ENCODE data around the gene HAUS7.
A peak's percentile ranks its signal among the peaks of the same experiment; 100 is the strongest.

Gene HAUS7

DNA sequence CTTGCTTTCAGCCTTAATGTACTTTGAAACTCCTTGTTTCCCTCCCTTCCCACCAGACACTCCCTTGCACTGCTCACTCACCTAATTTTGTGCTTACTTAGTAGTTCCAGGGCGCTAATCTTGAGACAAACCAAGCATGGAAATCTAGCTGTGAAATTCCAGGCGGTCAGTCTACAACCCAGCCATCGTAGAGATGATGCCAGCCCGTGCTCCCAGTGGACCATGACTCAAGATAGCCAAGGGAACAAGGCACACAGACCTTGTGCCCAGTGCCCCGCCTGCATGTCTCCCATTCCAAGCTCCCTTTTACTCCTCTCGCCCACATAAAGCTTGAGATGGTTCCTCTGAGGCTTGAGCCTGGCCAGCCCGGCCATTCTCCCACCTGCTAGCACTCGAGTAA lies 35.6 kb downstream of the HAUS7 start:
- no peak for DNase-seq

DNA sequence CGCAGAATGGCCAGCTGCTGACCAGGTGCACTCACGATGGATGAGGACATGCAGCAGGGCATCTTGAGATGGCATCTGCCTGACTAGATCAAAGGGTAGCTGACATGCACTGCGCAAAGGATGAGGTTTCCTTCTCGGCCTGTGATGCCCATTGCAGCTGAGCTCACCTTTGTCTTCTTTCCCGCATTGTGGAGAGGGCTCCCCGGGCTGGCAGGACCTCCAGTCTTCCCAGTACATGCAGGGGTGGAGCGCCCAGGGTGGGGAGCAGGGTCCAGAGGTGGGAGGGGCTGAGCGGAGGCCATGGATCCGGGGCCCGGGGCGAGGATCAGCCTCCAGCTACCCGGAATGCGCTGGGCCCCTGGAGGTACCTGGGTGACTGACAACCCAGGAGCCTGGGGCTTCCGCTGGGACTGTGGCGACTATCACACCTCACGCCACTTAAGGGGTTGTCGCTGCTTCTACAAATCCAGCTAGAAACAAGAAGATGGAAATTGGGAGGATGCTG lies 36.5 kb downstream of the HAUS7 start:
- DNase-seq, result no peak

DNA sequence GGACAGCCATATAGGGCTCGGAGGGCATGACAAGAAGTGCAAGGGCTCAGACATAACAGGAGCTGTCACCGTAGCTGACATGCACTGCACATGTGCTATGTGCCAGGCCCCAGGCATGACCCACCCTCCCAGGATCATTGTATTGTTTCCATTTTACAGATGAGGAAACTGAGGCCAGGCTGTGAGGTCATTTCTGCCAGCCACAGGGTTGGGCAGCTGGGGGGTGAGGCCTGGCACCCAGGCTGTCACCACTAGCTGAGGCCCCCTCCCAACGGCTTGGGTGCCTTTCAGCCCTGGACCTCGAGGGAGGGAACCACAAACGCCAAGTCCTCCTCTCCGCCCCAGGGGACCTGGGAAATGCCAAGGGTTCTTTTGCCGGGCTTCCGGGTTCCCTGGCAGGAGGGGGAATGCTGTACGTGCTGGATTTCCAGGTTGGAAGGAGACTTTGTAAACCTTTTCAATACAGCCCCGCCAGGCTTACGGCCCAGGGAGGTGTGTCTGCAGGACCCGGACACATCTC lies 37.2 kb downstream of the HAUS7 start:
- no peak for DNase-seq

DNA sequence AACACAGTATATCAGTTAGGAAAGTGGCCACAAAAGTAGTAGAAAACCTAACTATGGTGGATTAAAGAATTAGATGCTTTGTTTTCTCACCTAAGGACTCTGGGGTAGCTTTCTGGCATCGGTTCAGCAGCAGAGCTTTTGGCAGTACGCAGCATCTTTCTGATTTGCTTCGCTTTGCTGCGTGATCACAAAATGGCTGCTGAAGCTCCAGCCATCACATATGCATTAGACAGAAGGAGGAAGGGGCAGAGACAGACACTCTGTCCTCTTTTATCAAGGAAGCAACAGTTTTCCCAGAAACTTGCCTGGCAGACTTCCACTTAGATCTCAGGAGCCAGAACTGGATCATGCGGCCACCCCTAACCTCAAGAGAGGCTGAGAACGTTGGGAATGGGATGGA lies 39.6 kb downstream of the HAUS7 start:
- no peak for DNase-seq

GRCh38 chrX:153426204-153426603 lies 44.2 kb downstream of the HAUS7 start:
- no peak for DNase-seq

- DNase-seq, result no peak
Measured at GRCh38 chrX:153423652-153424051, 46.7 kb downstream of the HAUS7 start.

GRCh38 chrX:153421856-153422255 lies 48.5 kb downstream of the HAUS7 start:
- no peak for DNase-seq

- DNase-seq, result no peak
Measured at GRCh38 chrX:153420851-153421599, 49.4 kb downstream of the HAUS7 start.

DNA sequence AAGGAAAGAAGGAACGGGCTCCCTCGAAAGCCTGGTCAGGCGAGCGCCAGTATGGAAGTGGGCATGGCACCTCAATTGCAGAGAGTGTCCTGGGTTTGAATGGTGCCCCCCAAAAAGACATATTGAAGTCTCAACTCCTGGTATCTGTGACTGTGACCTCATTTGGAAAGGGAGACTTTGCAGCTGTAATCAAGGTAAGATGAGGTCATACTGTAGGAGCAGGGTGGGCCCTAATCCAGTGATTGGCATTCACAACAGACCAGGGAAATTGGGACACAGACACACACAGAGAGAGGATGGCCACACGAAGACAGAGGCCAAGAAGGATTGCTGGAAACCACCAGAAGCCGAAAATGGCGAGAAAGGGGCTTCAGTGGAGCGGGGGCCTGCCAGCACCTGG lies 52.7 kb downstream of the HAUS7 start:
- no peak for DNase-seq

GRCh38 chrX:153416781-153417450 lies 53.5 kb downstream of the HAUS7 start:
- DNase-seq, result no peak

DNA sequence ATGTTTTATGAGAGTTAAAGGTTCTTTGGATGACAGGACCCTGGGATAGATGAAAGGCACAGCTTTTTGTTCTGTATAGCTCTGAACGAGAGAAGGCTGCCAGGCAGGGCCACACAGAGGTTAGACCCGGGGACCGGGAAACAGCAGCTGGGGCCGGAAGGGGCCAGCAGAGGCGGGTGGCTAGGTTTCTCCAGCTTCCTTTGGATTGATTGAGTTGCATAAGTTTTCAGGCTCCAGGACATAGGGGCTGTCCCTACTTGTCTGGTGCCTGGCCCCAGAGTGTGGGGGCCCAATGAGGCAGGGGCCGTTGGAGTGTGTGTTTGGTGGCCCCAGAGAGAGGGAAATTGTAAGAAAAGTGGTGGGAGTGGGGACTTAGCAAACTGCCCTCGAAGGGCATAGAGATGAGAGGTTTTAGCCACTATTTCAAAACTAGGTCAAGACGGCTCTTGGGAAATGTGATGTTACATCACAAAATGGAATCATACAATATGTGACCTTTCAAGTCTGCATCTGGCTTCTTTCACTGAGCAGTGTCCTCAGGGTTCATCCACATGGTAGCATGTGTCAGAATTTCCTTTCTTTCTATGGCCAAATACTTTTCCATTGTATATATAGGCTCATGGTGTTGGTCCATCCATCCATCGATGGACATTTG lies 55.4 kb downstream of the HAUS7 start:
- DNase-seq, result no peak

- no peak for DNase-seq
Measured at GRCh38 chrX:153413731-153414130, 56.6 kb downstream of the HAUS7 start.

DNA sequence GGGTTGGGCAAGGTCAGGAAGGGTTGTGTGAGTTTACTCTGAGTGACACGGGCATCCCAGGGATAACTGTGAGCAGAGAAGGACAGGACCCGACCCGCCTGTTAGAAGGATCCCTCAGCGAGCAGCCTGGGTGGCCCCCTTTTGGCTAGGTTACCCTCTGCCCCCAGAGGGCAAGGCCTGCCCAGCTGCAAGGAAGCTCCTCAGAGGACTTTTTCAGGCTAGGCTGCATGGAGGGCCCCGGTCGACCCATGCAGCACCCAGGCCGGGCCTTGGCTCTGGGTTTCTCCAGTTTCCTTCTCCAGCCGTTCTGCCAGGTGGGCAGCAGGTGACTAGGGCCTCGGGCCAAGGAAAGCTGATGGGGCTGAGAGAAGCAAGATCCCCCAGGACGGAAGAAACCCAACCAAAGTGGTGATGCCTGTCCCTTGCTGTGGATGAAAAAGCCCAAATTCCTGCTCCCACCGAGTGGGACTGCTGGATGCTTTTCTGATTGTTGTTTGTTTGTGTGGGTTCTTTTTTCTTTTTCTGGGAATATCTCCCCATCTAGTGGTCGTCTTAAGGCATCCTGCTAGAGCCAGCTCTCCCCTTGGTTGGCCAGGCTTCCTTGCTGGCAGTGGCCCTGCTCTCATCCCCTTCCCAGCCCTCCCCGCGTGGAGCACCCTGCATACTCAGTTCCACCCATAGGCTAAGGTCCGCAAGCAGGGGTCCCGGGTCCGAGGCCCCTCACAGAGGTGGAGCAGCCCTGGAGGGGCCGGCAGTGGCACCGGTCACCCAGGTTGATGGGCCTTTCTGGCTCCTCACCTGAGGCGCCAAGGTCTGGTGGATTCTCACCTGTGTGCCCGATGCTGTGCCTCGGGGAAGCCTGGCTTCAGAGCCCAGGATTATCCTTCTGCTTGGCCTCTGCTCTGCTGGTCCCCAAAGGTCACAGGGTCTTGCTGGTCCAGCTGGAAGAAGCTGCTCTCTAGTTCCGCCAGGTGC lies 57.3 kb downstream of the HAUS7 start:
- no peak for DNase-seq

- no peak for DNase-seq
Measured at GRCh38 chrX:153411988-153412574, 58.3 kb downstream of the HAUS7 start.

GRCh38 chrX:153411255-153411987 lies 59.0 kb downstream of the HAUS7 start, which contains the start of gene ZFP92:
ZFP92 (plus strand) TSS chrX:153411472; CDS start chrX:153418323, 6,851 bp downstream.
- DNase-seq, result peak; percentile 55

DNA sequence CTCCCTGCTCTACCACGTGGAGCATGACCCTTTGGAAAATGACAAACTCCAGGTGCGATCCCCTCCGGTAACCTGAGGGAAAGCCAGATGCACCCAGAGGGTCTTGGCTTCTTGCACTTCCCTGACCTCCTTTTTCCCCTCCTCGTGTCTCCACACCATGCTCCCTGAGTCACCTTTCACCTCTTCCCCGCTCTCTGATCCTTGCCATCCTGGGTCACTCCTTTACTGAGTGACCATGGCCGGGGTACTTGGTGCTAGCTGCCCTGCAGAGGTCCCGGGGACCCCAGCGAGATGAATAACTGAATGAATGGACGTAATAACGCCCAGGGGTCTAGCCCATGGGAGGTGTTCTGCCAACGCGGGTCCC lies 59.5 kb downstream of the HAUS7 start:
- DNase-seq, result no peak

DNA sequence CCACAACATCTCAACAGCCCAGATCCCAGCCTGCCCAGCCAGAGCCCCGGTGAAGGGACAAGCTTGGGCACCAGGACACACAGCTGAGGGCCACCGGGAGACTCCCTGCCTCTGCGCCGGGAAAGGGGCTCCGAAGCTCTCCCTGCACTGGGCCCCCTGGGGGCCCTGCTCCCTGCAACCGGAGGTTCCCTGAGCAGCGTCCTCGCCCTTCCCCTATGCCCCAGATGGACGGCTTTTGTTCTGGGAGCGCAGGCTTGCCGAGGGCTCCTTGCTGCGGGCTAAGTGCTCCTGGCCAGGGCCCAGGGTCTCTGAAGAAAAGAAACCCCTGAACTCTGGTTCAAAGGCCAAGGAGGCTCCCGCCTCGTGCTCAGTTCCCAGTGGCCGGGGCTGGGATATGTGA lies 60.0 kb downstream of the HAUS7 start:
- DNase-seq, result no peak

DNA sequence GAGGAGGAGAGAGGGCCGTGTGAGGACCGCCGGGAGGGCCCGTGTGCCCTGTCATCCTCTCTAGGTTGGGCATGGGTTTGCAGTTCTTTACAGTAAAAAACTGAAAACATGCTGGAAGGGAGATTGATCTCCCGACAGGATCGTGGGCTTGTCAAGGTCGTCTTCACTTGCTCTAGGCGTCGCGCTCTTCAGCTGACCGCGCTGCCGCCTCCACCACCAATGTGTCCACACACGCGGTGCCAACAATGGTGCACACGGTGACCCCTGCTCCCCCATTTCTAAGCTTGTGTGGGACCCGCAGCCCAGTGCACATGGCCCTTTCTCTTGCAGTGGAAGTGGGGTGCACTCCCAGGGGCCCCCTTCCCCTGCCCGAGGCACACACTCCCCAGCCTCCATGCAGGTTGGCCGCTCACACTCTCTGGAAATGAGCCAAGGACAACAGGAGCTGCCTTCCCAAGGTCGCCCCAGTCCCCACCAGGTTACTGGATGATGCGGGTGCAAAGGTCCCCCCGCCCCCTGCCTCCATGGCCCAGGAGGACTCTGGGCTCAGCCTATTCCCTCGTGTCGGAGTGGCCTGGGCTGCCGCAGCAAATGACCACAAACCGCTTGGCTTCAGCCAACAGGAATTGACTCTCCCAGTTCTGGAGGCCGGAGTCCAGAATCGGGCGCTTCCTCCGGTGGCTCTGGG lies 60.8 kb downstream of the HAUS7 start:
- no peak for DNase-seq

DNA sequence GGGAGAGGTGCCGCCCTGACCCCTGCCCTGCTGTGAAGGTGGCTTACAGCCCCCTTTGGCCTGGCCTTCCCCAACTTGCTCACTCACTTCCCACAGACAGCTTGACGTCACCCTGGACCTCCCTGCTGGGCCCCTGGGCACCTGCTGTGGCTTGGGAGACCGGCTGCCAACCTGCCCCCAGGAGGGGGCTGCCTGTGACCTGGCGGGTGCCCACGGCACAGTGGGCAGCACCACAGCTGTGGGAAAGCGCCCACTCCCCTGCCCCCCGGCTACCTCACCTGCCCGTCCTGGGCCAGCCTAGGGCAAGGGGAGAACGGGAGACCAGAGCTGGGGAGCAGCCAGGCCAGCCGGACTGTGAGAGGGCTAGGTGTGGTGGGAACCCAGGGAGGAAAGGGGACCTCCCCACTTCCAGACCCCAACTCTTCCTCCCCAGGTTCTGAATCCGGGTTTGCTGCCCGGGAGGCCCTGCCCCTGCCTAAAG lies 61.5 kb downstream of the HAUS7 start:
- DNase-seq, result no peak

DNA sequence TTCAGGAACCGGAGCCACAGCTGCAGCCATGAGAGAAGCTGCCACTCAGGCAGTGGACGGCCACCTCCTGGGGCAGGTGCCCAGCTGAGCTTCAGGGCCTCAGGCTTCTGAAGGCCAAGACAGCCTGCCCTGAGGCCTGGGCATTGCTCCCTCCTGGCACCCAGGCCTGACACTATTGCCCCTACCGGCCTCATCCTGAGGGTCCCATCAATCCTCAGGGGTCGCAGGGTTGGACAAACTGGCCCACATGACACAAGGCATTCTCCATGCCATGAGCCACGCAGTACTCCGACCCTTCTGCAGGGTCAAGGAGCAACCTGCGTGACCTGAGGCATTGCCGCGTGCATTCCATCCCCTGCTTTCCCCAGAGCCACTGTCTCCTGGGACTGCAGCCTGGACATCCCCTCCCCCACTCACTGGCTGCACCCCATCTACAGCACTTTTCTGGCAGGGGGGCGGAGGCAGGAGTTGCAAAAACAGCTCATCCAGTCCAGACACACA lies 62.1 kb downstream of the HAUS7 start:
- DNase-seq, result no peak

Measured in CD4-positive, alpha-beta T cell treated with Interleukin-17A for 4 hours (primary cell).